Hematopoietic multipotent progenitor cell treated with erythropoietin and hydrocortisone succinate and interleukin-3 and kit ligand, for 17 days (in vitro differentiated cells): ENCODE results near the gene CPNE5.
"Not testable (repeated sequence)": the region's sequence is repeated elsewhere in the genome, so short reads cannot be mapped to it uniquely, and the experiment has no call there.

Source experiments
- DNase-seq: peaks from one replicate; pipeline ENCODE4 v3.0.0-alpha.2; 2015; ENCODE audit warnings: low spot score

CPNE5 gene

DNA sequence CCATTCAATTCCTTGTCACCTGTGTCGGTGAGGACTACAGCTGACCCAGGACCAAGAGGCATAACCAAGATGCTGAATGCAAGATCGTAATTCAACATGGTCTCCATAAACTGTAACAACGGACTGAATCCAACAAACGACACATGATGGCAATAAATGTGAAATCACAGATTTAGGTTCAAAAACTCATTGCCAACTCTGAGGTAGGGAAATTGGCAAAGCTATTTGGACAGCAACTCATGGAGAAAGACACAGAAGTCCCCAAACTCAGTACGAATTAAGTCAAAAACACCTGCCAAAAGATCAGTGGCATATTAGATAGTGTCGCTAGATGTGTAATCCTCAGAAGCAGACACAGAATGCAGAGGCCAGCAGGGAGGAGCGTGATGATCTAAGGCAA, 25.0 kb downstream of the CPNE5 start:
- no peak for DNase-seq

DNA sequence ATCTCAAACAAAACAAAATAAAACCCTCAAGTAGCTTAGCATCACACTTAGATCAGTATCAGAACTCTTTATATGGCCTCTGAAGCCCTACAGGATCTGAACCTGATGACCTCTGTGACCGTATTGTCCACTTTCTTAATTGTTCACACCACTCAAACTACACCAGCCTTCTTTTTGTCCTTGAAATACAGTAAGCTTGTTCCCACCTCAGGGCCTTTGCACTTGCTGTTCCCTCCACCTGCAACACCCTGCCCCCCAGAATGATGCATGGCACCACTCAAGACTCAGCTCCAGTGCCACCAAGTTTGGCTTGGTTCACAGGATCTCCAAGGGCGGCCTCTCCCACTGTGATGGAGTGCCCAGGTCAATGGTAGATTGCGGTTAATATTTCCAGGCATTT, 25.7 kb downstream of the CPNE5 start:
- DNase-seq: no peak

DNA sequence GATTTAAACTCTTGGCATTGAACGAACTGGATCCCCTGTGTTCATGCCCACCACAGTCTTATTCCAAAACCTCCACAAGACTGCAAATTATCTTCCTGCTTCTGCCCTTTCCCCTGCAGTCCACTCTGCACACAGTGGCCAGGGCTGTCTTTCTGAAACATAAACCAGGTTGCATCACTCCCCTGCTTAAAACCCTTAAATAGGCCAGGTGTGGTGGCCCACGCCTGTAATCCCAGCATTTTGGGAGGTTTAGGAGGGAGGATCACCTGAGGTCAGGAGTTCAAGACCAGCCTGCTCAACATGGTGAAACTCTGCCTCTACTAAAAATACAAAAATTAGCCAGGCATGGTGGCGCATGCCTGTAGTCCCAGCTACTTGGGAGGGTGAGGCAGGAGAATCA, 26.2 kb downstream of the CPNE5 start:
- not testable (repeated sequence) for DNase-seq

DNA sequence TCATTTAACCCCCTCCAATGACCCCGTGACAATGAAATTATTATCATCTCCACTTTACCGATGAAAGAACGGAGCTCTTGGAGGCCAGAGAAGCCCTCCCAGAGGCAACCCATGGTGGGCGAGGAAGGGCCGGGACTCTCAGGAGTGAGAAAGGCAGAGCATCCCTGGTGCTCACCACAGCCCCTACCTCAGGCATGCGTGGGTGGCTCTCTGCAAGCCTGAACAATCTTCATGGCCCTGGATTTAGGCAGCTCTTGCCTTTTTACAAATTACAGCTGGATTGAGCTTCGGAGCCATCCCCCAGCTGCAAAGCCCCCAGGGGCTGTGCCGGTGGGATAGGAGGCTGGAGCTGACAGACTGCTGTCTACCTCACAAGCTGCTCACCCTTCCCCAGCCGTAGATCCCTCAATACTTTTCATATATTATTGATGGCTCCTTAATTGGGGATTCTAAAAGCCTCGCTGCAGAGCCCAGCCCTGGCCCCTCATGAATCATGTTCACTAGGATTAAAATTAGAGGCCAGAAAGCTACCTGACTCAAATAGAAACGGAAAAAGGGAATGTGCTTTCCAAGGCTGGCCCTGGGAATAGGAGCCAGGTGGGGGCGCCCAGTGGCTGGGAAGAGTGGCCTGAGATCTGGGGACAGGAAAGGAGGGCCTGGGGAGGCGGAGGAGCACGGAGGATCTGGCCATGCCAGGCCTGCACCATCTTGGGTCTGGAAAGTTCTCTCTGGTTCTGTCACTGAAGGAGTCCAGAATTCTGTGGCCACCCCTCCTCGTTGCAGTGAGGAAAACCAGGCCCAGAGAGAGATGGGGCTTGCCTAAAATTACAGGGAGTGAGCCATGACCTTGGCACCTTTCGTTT, 29.1 kb downstream of the CPNE5 start:
- DNase-seq: no peak

DNA sequence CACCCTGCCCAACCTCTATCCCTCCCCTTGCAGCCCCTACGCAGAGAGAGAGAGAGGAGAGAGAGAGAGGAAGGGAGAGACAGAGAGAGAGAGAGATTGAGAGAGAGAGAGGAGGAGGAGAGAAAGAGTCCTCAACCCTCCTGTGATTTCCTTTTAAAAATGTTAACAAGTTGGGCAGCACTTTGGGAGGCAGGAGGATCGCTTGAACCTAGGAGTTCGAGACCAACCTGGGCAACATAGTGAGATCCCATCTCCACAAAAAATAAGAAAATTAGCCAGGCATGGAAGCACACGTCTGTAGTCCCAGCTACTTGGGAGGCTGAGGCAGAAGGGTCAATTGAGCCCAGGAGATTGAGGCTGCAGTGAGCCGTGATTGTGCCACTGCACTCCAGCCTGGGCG, 30.1 kb downstream of the CPNE5 start:
- no peak for DNase-seq

DNA sequence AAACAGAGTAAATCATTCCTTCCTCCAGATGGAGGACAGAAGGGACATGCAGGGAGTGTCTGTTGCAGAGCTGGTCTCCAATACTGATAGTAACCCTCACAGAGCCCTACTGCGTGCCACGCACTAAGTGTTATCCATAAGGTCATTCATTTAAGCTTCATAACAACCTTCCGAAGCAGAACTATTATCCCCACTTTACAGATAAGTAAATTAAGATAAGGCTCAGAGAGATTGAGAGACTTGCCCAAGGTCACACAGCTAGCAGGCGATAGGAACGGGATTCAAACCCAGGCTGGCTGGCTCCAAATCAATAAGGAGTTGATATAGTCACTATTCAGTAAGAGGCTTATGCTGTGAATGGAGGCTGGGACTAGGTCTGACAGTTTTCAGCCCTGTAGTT, 30.6 kb downstream of the CPNE5 start:
- DNase-seq: no peak

DNA sequence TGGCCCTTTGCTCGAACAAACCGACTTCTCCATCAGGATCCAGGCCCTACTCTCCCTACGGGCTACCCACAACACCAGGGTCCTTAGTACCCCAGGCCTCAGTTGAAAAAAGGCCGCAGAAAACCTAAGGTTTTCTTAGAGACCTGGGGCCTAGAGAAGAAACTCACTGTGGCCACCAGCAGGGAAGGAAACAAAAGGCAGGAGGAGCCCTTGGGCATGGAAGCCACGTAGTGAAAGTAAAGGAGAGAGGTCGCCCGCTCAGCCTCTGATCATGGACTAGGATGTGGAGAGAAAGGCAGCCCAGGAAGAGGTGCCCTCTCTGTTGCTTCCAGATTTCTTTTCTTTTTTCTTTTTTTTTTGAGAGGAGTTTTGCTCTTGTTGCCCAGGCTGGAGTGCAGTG, 31.5 kb downstream of the CPNE5 start:
- no peak for DNase-seq

DNA sequence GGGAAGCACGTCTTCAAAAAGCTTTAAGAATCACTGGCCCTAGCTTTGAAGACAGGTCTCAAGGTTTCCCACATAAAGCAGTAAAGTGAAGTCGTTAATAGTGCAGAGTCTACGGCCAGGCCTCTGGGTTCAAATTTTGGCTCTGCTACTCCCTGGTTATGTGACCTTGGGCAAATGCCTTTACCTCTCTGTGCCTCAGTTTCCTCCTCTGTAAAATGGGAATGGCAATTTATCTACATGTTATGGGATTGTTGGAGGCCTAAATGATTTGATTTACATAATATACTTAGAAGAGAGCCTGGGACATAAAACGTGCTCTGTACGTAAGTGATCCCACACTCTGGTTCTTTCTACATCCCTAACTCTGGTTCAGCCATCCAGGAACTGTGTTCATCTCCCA, 32.1 kb downstream of the CPNE5 start:
- DNase-seq: no peak

DNA sequence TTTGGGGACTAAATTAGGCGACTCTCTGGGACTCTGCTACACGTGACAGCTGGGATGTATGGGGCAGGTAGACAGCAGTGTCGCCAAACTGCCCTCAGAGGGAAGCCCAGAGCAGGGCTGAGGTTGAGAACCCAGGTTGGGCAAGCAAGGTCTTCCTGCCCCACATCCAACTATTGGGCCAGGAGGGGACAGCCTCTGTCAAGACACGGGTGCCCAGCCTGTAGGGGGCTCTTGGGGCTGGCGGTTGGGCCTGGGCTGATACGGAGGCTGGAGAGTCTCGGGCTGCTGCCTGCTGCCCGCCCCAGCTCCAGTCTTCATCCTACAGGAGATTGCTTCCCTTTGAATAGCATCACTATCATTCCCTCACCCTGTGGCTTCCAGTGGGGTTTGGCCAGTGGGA, 33.3 kb downstream of the CPNE5 start:
- DNase-seq: no peak

DNA sequence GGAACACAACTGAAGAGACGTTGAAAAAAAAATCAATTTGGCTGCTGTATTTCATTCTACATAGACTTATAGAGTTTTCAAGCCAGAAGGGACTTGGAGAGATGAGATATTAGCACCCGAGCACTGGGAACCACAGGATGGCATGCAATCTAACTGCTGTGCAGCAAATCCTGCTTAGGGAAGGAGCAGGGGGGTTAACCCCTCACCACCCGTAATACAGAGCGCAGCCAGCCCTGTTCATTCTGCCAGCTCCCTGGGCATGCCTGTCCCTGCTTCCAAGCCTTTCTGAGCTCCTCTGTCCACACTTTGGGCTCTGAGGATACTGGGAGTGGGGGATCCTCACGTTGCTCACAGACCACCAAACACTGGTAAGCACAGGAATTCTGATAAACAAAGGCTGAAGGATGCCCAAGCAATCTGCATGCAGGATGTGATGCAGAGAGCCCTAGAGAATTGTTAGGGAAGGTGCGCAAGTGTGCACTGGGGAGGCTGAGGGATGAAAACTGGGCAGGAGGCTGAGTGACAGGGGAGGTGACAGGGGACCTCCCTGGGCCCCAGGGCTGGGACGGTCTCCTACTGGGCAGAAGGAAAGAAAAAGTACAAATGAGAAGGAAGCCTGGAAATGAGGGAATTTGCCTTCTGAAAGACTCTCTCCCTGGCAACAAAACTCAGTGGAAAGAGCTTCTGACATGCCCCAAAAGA, 34.0 kb downstream of the CPNE5 start:
- DNase-seq: no peak

DNA sequence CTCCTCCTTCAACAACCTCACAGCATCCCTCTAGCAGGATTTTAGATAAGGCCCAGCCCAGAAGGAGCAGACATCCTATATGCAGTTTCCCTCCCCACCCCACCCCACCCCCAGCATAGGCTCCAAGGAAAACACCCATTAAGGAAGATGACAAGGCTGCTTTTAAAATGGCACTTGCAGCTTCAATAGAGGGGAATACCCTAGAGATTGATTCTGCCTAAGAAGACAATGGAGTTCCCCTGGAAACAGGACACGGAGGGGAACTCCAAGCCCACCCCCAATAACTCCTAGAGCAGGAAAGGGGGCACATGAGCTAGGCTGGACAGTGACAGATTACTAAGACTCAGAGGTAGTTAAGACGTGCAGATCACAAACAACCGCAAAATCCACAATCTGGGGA, 34.7 kb downstream of the CPNE5 start:
- DNase-seq: no peak

DNA sequence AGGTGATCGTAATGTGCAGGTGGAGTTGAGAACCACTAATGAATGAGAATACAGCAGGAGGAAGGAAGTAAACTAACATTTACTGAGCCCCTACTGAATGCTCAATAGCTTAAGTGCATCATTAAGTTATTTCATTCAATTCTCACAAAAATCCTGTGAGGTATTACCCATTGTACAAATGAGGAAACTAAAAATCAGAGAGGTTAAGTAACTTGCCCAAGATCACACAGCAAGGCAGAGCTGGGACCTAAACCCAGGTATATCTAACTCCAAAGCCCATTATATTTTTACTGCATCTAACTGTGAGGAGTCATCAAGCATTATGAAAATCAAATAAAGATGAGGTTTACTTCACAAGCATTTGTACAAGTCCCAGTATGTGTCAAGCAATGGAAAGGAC, 35.3 kb downstream of the CPNE5 start:
- no peak for DNase-seq

DNA sequence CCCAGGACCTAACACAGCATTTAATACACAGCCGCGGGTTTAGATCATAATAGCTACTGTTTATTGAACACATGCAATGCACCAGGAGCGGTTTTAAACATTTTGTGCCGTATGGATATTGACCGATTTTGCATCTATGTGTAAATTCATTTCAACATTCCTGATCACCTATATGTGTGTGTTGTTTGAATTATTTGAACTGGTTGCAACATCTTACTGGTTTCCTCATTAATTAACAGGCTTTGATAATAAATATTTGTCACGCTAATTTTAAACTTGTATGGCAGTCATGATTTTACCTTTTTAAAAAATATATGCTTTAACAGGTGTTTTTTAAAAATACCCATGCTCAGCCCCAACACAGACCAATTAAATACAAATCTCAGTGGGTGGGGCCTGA, 35.8 kb downstream of the CPNE5 start:
- no peak for DNase-seq

DNA sequence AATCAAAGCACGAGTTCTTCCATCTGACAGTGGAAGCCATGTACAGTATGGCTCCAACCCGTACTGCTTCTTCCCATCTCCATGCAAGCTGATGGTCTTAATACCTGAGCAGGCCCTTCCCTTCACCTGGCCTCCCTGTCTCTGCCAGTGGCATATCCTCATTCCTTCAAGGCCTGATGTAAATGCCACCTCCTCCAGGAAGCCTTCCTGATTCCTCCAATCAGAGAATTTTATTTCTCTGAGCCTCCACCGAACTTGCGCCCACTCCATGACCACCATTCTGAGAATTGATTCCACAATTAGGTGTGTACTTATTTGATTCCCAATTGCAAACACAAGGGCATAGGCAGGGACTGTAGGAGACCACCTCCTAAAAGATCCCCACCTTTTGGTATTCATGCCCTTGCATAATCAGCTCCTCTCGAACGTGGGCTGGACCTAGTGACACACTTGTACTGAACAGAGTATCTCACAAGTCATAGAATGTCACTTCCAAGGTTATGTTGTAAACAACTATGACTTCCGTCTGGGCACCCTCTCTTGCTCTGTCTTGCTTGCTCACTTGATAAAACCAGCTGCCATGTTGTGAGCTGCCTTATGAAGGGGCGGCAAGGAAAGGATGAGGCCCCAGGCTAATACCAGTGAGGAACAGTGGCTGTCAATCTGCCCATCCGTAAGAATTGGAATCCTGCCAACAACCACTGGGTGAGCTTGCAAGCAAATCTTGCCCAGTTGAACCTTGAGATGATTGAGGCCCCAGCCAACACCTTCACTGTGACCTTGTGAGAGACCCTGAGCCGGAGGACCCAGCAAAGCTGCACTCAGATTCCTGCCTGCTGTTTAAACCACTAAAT, 38.8 kb downstream of the CPNE5 start:
- peak; percentile 34 for DNase-seq

DNA sequence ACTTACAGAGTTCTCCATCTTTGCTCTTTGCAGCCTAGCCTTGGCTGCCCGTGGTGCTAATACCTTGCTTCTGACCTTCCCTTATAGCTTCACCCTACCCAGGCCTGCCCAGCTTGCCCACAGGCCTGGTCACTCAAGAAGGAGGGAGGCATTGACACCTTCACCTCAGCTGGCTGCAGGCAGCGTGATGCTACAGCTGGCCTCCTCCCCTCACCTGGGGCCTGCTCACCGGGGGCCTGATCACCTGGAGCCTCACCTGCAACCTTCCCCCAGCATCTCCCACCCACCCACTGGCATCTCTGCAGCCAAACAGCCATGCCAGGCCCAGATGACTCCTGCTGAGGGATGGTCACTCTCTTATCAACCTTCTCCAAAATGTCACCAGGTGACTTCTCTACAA, 40.4 kb downstream of the CPNE5 start:
- no peak for DNase-seq

DNA sequence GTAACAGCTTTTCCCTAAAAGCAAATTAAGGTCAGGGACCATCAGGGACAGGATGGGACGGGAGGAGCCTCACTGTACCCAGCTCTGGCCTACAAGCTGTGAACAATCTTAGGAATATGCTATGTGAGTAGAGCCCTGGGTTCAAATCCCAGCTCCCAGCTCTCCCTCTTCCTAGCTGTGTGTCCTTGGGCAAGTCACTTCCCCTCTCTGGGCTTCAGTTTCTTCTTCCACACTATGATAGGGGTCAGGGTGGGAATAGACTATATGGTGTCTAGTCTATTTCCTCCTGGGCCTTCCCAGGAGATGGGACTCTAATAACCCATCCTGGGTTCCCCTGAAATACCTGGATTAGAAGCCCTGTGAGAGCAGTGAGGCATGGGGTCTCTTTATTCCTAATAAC, 41.6 kb downstream of the CPNE5 start:
- no peak for DNase-seq

DNA sequence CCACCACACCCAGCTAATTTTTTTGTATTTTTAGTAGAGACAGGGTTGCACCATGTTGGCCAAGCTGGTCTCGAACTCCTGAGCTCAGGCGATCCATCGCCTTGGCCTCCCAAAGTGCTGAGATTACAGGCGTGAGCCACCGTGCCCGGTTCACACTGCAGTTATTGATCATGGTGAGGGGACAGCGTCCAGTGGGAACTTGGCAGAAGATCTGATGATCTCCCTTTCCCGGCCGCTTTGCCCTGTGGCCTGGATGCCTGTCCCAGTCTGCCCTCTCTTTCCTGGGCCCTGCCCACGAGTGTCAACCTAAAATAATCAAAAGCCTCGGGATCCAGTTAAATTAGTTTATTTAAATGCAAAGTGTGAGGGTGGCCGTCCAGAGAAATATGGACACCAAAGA, 42.2 kb downstream of the CPNE5 start:
- DNase-seq: no peak

DNA sequence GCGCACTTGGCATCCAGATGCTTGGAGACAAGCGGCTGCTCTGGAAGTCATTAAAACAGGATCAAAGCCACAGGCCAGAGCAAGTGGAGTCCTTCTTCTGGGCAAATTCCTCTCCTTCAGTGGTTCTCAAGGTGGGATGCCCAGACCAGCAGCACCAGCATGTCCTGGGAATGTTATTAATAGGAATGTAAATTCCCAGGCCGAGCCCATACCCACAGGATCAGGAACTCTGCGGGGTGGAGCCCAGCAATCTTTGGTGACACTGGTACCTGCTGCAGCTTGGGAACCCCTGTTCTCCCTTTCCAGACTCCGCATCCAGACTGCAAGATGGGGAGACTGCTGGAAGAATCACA, 44.6 kb downstream of the CPNE5 start:
- no peak for DNase-seq

DNA sequence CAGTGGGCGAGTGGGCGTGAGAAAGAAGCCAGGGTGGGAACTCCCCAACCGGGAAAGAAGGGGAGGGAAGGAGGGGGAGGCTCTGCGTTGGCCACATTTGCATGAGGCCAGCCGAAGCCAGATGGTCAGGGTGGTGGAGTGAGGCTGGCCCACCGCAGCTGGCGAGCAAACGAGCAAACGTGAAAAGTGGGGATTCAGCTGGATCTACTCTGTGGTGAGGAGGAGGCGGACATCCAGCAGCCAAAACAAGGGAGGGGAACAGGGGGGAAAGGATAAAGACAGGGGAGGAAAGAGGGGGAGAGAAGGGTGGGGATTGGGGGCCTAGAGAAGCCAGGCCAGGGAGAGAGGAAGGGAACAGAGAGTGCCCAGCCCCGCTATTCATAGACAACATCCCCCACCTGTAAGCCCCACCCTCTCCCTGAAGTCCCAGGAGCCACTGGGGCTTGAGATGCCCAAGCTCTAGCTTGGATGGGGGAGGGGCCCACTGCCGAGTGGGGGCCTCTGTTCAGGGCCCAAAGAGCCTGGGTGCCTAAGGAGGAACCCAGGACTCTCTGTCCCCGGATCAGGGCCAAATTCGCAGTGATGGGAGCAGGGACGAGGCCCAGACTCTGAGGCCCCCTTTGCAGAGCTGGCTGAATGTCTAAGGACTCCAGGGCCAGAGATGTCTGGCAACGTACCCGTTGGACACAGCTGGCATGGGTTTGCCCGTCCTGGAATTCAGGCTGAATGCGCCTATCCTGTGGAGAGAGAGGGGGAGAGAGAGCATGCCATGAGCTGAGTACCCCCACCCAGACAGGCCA, 45.1 kb downstream of the CPNE5 start:
- no peak for DNase-seq

DNA sequence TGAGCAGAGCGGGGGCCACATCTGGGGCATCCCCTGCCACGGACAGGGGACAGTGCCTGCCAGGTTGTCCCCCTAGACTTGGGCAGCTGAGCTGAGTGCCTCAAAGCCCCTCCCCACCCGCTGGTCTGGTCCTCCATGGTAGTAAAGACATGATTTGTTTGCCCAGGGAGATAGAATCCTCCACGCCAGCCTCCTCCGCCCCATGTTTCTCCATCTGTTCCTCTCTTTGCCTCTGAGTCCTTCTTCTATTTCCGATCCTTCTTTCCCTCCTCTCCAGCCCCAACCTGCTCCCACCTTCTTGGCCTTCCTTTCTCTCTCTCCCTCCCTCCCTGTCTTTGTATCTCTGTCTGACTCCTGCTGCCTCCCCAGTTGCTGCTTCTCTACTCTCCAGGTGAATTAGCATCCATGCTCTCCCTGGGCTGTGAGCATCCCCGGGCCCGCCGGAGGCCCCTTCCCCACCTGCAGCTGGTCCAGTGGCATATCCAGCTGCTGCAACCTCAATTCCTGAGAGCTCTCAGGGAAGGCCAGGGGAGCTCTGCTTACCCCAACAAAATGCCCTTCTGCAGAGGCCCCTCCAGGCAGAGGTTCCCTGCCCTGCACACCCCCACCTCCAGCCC, 45.8 kb downstream of the CPNE5 start:
- DNase-seq: no peak

DNA sequence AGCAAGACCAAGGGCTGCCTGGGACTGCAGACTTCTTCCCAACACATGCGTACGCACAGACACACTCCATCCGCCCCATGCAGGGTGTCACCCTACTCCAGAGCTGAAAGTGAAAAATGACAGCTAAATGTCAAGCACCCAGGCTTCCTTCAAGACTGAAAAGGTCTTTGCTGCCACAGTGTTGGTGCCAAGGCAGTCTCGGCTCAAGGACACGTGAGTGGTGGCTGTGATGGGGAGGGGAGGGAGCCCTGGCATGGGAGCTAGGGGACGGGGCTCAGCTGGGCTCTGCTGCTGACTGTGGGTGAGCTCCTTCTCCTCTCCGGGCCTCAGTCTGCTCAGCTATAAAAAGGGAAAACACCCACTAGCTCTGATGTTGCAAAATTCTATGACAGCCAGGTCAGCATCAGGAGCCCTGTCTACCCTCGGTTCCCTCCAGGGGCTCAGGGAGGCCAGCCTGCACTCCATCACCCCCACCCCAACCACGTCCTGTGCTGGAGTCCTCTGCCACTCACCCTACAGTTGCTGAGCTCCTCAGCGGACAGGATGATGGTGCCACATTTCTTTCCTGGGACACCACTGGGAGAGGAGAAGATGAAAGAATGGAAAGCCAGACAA, 47.6 kb downstream of the CPNE5 start:
- DNase-seq: no peak
